NCI-H1694 treated with DMSO at 0.1 percent for 48 hours (cell line): ENCODE measurements around the gene NEURL2.
A peak's percentile ranks its signal among the peaks of the same experiment; 100 is the strongest.

ENCODE experiments used
- DNase-seq: peaks from one replicate; lab custom pipeline; 2025; lab: John Stamatoyannopoulos, UW

The NEURL2 gene

GRCh38 chr20:45873409-45874103 is 17.5 kb downstream of the NEURL2 start:
- DNase-seq: no peak

DNA sequence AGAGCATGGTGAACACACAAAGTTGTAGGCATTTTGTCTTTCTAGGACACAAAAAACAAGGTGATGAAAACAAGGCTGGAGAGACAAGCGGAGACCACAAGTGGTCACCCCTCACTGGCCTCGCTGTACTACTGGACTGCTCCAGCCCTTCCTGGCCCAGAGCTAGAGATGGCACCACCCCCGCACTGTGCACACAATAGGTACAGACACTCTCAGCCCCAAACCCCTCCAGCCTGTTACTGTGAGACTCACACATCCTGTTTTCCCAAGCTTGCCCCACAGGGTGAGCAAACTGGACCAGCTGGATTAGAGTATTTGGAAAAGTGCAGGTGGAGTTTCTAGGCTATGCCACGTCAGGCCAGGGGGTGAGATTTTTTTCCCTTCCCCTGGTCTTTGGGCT is 18.4 kb downstream of the NEURL2 start:
- DNase-seq: no peak

GRCh38 chr20:45867819-45868176 is 23.2 kb downstream of the NEURL2 start:
- no peak for DNase-seq

DNA sequence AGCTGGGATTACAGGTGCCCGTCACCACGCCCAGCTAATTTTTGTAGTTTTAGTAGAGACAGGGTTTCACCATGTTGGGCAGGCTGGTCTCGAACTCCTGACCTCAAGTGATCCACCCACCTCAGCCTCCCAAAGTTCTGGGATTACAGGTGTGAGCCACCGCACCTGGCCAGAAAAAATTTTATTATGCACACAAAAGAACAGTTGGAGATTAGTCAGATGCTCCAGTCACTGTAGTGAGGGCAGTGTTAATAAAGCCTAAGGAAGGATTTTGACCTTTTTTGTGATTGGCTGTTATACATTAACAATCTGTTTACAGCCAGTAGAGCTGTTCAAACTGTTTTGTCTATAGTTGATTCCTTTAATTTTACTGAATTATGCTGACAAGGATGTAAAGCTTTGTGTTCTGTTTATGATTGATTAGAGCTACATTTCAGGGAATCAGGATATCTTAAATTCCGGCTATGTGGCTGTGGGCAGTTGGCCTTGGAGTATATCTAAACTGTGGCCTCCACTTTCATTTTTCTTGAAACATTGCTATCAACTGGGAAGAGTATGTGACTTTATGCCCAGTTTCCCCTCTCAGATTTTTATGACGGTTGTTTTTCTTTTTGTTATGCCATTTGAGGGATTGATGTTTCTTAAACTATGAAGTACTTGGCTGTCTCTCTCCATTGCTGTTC is 23.7 kb downstream of the NEURL2 start:
- no peak for DNase-seq

DNA sequence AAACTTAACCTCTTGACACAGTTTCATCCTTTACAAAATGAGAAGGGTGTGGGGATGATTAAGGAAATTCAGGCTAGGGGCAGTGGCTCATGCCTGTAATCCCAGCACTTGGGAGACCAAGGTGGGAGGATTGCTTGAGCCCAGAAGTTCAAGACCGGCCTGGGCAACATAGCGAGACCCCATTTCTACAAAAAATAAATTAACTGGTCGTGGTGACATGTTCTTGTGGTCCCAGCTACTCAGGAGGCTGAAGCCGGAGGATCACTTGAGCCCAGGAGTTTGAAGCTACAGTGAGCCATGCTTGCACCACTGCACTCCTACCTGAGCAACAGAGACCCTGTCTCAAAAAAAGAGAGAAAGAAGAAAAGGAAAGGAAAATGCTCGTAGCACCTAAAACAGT is 24.6 kb downstream of the NEURL2 start:
- no peak for DNase-seq

GRCh38 chr20:45863543-45864470 is 27.2 kb downstream of the NEURL2 start:
- DNase-seq: no peak

- no peak for DNase-seq
These were observed 29.6 kb downstream of the NEURL2 start for GRCh38 chr20:45861221-45862075.

DNA sequence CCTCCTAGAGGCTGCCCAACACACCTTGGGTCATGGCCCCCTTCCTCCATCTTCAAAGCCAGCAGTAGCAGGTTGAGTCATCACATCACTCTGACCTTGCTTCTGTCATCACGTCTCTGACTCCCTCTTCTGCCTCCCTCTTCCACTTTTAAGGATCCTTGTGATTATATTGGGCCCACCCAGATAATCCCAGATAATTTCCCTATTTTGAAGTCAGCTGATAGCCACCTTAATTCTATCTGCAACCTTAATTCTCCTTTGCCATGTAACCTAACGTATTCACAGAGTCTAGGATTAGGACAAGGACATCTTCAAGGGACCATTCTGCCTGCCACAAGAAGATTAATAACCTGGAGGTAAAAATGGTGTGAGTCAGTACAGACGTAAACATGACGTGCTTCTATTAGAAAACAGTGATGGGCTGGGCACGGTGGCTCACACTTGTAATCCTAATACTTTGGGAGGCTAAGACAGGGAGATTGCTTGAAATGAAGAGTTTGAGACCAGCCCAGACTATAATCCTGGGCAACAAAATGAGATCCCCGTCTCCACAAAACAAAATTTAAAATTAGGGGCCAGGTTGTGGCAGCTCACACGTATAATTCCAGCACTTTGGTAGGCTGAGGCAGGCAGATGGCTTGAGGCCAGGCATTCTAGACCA is 30.3 kb downstream of the NEURL2 start:
- DNase-seq: peak; percentile 35

DNA sequence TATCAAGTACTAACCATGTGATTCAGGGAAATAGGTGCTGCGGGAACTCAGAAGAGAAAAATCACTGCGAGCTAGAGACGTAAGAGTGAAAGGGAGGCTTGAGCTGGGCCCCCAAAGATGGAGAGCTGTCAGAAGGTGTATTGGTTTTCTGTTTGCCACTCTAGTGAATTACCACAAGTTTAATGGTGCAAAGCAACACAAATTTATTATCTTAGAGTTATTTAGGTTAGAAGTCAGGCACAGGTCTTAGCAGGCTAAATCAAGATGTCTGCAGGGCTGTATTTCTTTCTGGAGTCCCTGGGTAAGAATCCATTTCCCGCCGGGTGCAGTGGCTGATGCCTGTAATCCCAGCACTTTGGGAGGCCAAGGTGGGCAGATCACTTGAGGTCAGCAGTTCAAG is 31.1 kb downstream of the NEURL2 start:
- no peak for DNase-seq

DNA sequence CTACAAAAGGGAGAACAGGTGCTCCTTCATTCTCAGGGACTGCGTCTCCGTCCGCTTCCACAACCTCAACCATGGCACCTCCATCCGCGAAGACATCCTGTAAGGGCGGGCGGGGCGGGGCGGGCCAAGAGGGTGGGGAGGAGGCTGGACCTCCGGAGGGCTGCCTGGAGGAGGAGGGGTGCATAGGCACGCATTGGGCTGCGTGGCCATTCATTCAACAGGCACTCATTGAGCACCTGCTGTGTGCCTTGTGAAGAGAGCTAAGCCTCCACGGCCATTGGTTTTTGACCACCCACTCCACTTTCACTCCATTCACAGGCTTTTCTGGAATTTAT is 33.2 kb downstream of the NEURL2 start:
- DNase-seq: no peak

DNA sequence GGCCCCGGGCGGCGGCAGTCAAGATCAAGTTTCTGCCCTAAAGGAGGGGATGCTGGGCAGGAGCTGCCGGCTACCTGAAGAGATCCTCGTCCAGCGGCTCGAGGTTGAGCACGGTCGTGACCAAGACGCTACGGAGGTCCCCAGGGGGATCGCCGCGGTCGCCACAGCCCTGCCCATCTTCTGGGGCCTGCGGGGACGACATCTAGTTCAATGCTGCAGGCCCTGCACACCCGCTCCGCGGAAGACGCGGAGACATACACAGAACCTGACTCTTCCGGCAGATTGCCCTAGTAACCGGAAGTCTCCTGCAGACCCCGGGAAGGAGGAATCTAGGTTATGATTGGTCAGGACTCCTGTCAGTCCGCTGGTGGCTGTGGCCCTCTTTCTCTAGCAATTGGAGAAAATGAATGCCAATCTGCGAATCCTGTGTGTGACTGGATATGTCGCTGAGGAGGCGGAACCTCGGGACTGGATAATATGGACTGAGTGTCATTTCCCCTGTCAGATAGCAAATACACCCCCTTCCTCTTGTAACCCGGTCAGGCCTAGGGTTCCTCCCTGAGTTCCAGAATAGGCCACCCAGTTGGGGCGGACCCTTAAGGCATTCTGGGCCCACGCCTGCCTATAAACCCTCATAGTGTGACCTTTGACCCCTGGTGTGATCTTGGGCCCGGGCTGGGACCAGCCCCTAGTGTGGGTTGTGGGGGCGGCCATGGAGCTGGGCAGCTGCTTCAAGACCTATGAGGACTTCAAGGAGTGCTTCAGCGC is 33.7 kb downstream of the NEURL2 start, which contains the start of the genes ACOT8 and ZSWIM3:
Gene ACOT8, minus strand, starts transcription at position 279 of the 768 bp plus-strand sequence. Its CDS starts 77 bp downstream, at position 202.
Gene ZSWIM3, plus strand, starts transcription at position 501 of the 768 bp plus-strand sequence. Its CDS starts 212 bp downstream, at position 713.
- peak; percentile 98 for DNase-seq

DNA sequence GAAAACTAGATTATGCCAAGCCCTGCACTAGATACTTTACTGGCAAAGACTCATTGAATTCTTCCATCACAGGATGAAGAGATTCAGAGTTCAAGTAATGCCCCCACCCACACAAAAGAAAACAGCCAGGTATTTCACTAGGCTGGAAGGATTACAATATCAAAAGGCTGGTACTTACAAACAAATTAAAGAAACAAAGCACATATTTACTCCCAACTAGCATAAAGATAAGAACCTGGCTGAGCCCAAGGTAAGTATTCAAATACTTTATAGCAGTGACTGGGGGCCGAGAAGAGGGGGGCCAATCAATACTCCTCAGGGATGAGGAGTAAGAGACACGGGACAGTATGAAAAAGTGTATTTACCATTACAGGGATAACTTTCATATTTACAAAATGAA is 37.5 kb downstream of the NEURL2 start:
- DNase-seq: no peak

GRCh38 chr20:45852326-45852725 is 38.7 kb downstream of the NEURL2 start:
- no peak for DNase-seq

GRCh38 chr20:45851501-45851900 is 39.5 kb downstream of the NEURL2 start:
- DNase-seq: no peak

- no peak for DNase-seq
These were observed 40.1 kb downstream of the NEURL2 start for GRCh38 chr20:45850926-45851325.

- DNase-seq: no peak
These were observed 40.8 kb downstream of the NEURL2 start for GRCh38 chr20:45850238-45850637.

DNA sequence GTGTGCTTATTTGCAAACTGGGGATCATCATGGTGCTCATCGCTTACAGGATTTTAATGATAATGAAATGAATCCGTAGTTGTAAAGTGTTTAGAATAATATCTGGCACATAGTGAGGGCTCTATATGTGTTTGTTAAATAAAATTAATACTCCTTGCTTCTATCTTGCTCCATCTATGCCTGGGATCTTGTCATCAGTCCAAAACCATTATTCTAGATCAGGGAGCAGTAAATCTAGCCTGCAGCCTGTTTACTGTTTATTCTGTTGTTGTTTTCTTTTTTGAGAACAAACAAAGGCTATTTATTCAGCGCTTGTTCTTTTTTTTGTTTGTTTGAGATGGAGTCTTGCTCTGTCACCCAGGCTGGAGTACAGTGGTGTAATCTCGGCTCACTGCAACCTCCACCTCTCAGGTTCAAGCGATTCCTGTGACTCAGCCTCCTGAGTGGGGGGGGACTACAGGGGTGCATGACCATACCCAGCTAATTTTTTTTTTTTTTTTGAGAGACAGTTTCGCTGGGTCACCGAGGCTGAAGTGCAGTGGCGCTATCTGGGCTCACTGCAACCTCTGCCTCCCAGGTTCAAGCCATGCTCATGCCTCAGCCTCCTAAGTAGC is 41.9 kb downstream of the NEURL2 start:
- no peak for DNase-seq

- no peak for DNase-seq
These were observed 42.6 kb downstream of the NEURL2 start for GRCh38 chr20:45848421-45848820.

DNA sequence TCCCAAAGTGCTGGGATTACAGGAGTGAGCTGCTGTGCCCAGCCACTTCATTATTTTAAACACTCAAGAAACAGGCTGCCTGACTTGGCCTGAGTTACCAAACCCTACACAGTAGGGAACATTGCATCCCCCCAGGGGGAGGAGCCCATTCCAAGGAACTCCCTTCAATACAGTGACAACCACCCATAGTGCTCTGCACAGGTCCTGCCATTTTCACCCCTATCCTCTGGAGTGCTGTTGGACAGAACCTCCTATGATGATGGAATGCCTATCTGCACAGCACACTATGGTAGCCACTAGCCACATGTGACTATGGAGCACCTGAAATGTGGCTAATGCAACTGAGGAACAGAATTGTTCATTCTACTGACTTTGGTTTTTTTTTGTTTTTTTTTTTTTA is 45.6 kb downstream of the NEURL2 start:
- DNase-seq: no peak

GRCh38 chr20:45843506-45843905 is 47.5 kb downstream of the NEURL2 start:
- DNase-seq: no peak
